Measurements from ENCODE around the gene TACC2. TPM values are rescaled to one million over a fixed set of nuclear protein-coding genes. Genes with fewer than 3 reads are reported as not detected.

The TACC2 gene
- total RNA-seq, 6 experiments from 2014 or later: 16.2 to 21.1 (median 18.8) TPM

- ATAC-seq (no peak), DNase-seq (no peak)
- no peaks in the 10 kb centered on the region for H3K27me3 ChIP-seq
- WGBS (ENCODE audit: insufficient coverage, low coverage, low lambda C conversion rate, missing lambda C conversion rate): 60% methylated on average over 3 of the region's 10 CpGs
- H3K36me3 ChIP-seq: no peaks in the 10 kb centered on the region
- TF ChIP-seq POLR2A (IDR thresholded peaks at IDR 0.05): no peak
- TF ChIP-seq CTCF (IDR thresholded peaks at IDR 0.05): no peak
- H3K4me3 ChIP-seq: no peak overlapping the region
- no peaks in the 10 kb centered on the region for H3K4me1 ChIP-seq
- intact Hi-C loops (cut with DNase I): no loop called here
- no peak overlapping the region for H3K27ac ChIP-seq
- no peaks in the 10 kb centered on the region for H3K9me3 ChIP-seq
Observed at GRCh38 chr10:122249991-122250750, 261.2 kb downstream of the TACC2 start.

GRCh38 chr10:122251459-122252255 lies 262.7 kb downstream of the TACC2 start:
- TF ChIP-seq CTCF (IDR thresholded peaks at IDR 0.05) (no peak), POLR2A (IDR thresholded peaks at IDR 0.05) (no peak)
- no peaks in the 10 kb centered on the region for H3K36me3 ChIP-seq
- no peak overlapping the region for H3K4me3 ChIP-seq
- no peaks in the 10 kb centered on the region for H3K9me3 ChIP-seq
- H3K27me3 ChIP-seq: no peaks in the 10 kb centered on the region
- intact Hi-C loops (cut with DNase I): no loop called here
- no peak for ATAC-seq
- DNase-seq: no peak
- WGBS (ENCODE audit: insufficient coverage, low coverage, low lambda C conversion rate, missing lambda C conversion rate): 90% methylated on average over 10 of the region's 11 CpGs
- H3K27ac ChIP-seq: no peak overlapping the region
- H3K4me1 ChIP-seq: no peaks in the 10 kb centered on the region

- Histone ChIP-seq H3K4me3 (no peak overlapping the region), H3K27me3 (no peaks in the 10 kb centered on the region), H3K27ac (no peak overlapping the region), H3K4me1 (no peaks in the 10 kb centered on the region), H3K9me3 (no peaks in the 10 kb centered on the region), H3K36me3 (no peaks in the 10 kb centered on the region)
- no peak for DNase-seq
- TF ChIP-seq POLR2A (IDR thresholded peaks at IDR 0.05) (no peak), CTCF (IDR thresholded peaks at IDR 0.05) (no peak)
- WGBS (ENCODE audit: insufficient coverage, low coverage, low lambda C conversion rate, missing lambda C conversion rate): 75% methylated on average over 2 of the region's 3 CpGs
- no peak for ATAC-seq
- intact Hi-C loops (cut with DNase I): no loop called here
Observed at GRCh38 chr10:122252805-122253204, 263.8 kb downstream of the TACC2 start.

- Histone ChIP-seq H3K9me3 (no peaks in the 10 kb centered on the region), H3K27ac (no peak overlapping the region), H3K27me3 (no peaks in the 10 kb centered on the region), H3K4me1 (no peaks in the 10 kb centered on the region), H3K4me3 (no peak overlapping the region), H3K36me3 (no peaks in the 10 kb centered on the region)
- no peak for ATAC-seq
- TF ChIP-seq CTCF (IDR thresholded peaks at IDR 0.05) (no peak), POLR2A (IDR thresholded peaks at IDR 0.05) (no peak)
- 79% methylated on average over 2 of the region's 2 CpGs for WGBS (ENCODE audit: insufficient coverage, low coverage, low lambda C conversion rate, missing lambda C conversion rate)
- DNase-seq: no peak
- intact Hi-C loops (cut with DNase I): no loop called here
Observed at GRCh38 chr10:122253605-122254004, 264.6 kb downstream of the TACC2 start.
